K562 (cell line): ENCODE measurements around the gene SYS1. TPM values are rescaled to one million over a fixed set of nuclear protein-coding genes. Genes with fewer than 3 reads are reported as not detected.

Experiments
- ATAC-seq: fragments of 200-7000 bp; cut with Tn5 transposase; 3 replicates; pipeline ENCODE4 v1.9.1; 2020; ENCODE audit warnings: moderate library complexity
- BruUV-seq: library from RNA; stranded (reverse); fragments of 400-500 nt; replicated peaks from 2 replicates; lab custom pipeline; 2021; lab: Mats Ljungman, UMichigan
- CTCF ChIA-PET: fragments of 300-600 bp; formaldehyde crosslinking; extraction: SDS; loops from one replicate; lab custom pipeline; 2021; ENCODE audit warnings: low intra/inter-chr PET ratio; lab: Yijun Ruan, JAX
- POLR2A ChIA-PET: fragments of 300-600, 350-650 bp; sonication (Branson Sonifier 250); formaldehyde crosslinking; extraction: SDS; loops from one replicate; lab custom pipeline; 2021; ENCODE audit warnings: antibody characterized with exemption, inconsistent platforms; lab: Yijun Ruan, JAX
- DNase-seq, 4 experiments: peaks; one replicate each; pipeline versions ENCODE4 v3.0.0 to v3.0.0-alpha.2; 2011 to 2018; ENCODE audit warnings: low spot score in 3 of 4, mixed read lengths in 3 of 4; ENCODE audit errors: extremely low read depth in 1 of 4
- FAIRE-seq: peaks from 2 replicates; lab custom pipeline; 2011; peaks lifted over from hg19 to GRCh38; lab: Jason Lieb, UNC
- H2AFZ ChIP-seq: 2 replicates; pipeline ENCODE4 v1.6.0; 2011; ENCODE audit warnings: low read depth, low read length, control low read depth, inconsistent platforms
- H3K27ac ChIP-seq: fragments of 200-600 bp; 3 replicates; pipeline ENCODE4 v1.8.0; 2011; ENCODE audit warnings: low read depth, mild to moderate bottlenecking, control low read depth, inconsistent platforms, low read length, moderate library complexity, mixed read lengths; ENCODE audit errors: extremely low read depth
- H3K27me3 ChIP-seq, 2 experiments: fragments of 300-600 bp in 1 of 2; 2 replicates in 1 of 2; 3 replicates in 1 of 2; pipeline versions ENCODE4 v1.6.0 to v1.8.0; 2011; ENCODE audit warnings: inconsistent platforms in 2 of 2, low read length in 2 of 2, mild to moderate bottlenecking in 1 of 2, mixed read lengths in 1 of 2, moderate library complexity in 1 of 2; ENCODE audit not compliant: control insufficient read depth in 2 of 2, insufficient read depth in 2 of 2
- H3K36me3 ChIP-seq: fragments of 300-600 bp; 3 replicates; pipeline ENCODE4 v1.8.0; 2011; ENCODE audit warnings: mild to moderate bottlenecking, low read length, inconsistent platforms; ENCODE audit not compliant: control insufficient read depth, insufficient read depth
- H3K4me1 ChIP-seq, 2 experiments: fragments of 200-600 bp in 1 of 2; replicated peaks in 1 of 2; 2 replicates in 1 of 2; 3 replicates in 1 of 2; pipeline versions ENCODE4 v1.5.1 to v1.8.0; 2011; ENCODE audit warnings: inconsistent platforms in 2 of 2, low read length in 2 of 2, mild to moderate bottlenecking in 1 of 2, mixed read lengths in 1 of 2, moderate library complexity in 1 of 2; ENCODE audit not compliant: control insufficient read depth in 2 of 2, insufficient read depth in 2 of 2
- H3K4me2 ChIP-seq: 2 replicates; pipeline ENCODE4 v1.6.1; 2011; ENCODE audit warnings: low read length, control low read depth, inconsistent platforms, mixed read lengths; ENCODE audit not compliant: insufficient read depth
- H3K4me3 ChIP-seq: fragments of 200-600 bp; sonication (generic), shearing (Covaris generic); 2 replicates; pipeline ENCODE4 v1.5.1; 2016; ENCODE audit warnings: control low read depth, inconsistent platforms
- H3K79me2 ChIP-seq: fragments of 200-600 bp; 3 replicates; pipeline ENCODE4 v1.8.0; 2011; ENCODE audit warnings: low read length, inconsistent platforms; ENCODE audit not compliant: control insufficient read depth, insufficient read depth
- H3K9ac ChIP-seq, 2 experiments: 2 replicates each; pipeline versions ENCODE4 v1.6.0 to v1.6.1; 2011; ENCODE audit warnings: low read depth in 2 of 2, low read length in 2 of 2, control low read depth in 1 of 2, inconsistent platforms in 1 of 2, mild to moderate bottlenecking in 1 of 2, mixed read lengths in 1 of 2; ENCODE audit not compliant: insufficient read depth in 1 of 2
- H3K9me1 ChIP-seq: one replicate; pipeline ENCODE4 v1.6.0; 2011; ENCODE audit warnings: inconsistent platforms, mild to moderate bottlenecking, low read length, moderate library complexity; ENCODE audit not compliant: control insufficient read depth, insufficient read depth
- H3K9me3 ChIP-seq: replicated peaks from 2 replicates; pipeline ENCODE4 v1.5.1; 2011; ENCODE audit warnings: low read depth, low read length, inconsistent platforms; ENCODE audit not compliant: control insufficient read depth, insufficient read depth
- H4K20me1 ChIP-seq: replicated peaks from 2 replicates; pipeline ENCODE4 v1.6.1; 2011; ENCODE audit warnings: low read length, inconsistent platforms, mixed read lengths; ENCODE audit not compliant: control insufficient read depth, insufficient read depth
- ARID1B ChIP-seq: fragments of 450-650 bp; IDR thresholded peaks from 2 replicates; pipeline ENCODE4 v1.6.1; 2016; ENCODE audit warnings: antibody characterized with exemption, mild to moderate bottlenecking, inconsistent platforms
- EP400 ChIP-seq: fragments of 450-650 bp; IDR thresholded peaks from 2 replicates; pipeline ENCODE4 v1.6.1; 2017; ENCODE audit warnings: antibody characterized with exemption, mild to moderate bottlenecking, moderate library complexity
- ERF ChIP-seq: fragments of 450-650 bp; formaldehyde crosslinking; IDR thresholded peaks from 2 replicates; pipeline ENCODE4 v1.4.0; 2020; ENCODE audit warnings: mild to moderate bottlenecking, mixed read lengths
- HDAC6 ChIP-seq: IDR thresholded peaks from 2 replicates; pipeline ENCODE4 v1.6.1; 2012; ENCODE audit warnings: low read depth, mild to moderate bottlenecking, control low read depth, inconsistent platforms, low read length, moderate library complexity
- MLX ChIP-seq, 2 experiments: fragments of 450-650 bp in 1 of 2; sonication (generic) in 1 of 2; formaldehyde crosslinking; conservative IDR thresholded peaks; 2 replicates each; pipeline versions ENCODE4 v1.4.0 to v1.8.1; 2020 to 2022; ENCODE audit warnings: mild to moderate bottlenecking in 1 of 2, missing genetic modification reagents in 1 of 2
- NCOA6 ChIP-seq: fragments of 450-650 bp; IDR thresholded peaks from 2 replicates; pipeline ENCODE4 v1.6.1; 2017; ENCODE audit warnings: mild to moderate bottlenecking
- RBM34 ChIP-seq: fragments of 200-400 bp; formaldehyde crosslinking; IDR thresholded peaks from 2 replicates; pipeline ENCODE4 v1.6.1; 2018; ENCODE audit warnings: low read length, borderline replicate concordance; ENCODE audit not compliant: insufficient read depth
- SAFB ChIP-seq: fragments of 200-400 bp; formaldehyde crosslinking; IDR thresholded peaks from 2 replicates; pipeline ENCODE4 v1.6.1; 2017; ENCODE audit warnings: low read depth, low read length, borderline replicate concordance
- SMAD1 ChIP-seq: fragments of 150-350 bp; IDR thresholded peaks from 2 replicates; pipeline ENCODE4 v1.6.1; 2014; ENCODE audit warnings: low read length, low read depth; ENCODE audit not compliant: partially characterized antibody
- SP2 ChIP-seq: IDR thresholded peaks from 2 replicates; pipeline ENCODE4 v1.6.1; 2011; ENCODE audit warnings: mild to moderate bottlenecking, low read depth, low read length, moderate library complexity; ENCODE audit not compliant: poor library complexity, severe bottlenecking; ENCODE audit errors: extremely low read depth
- TAF7 ChIP-seq: fragments of 450-650 bp; IDR thresholded peaks from 2 replicates; pipeline ENCODE4 v1.6.1; 2016; ENCODE audit warnings: missing genetic modification characterization, missing compliant biosample characterization
- TRIM25 ChIP-seq: fragments of 450-650 bp; IDR thresholded peaks from 2 replicates; pipeline ENCODE4 v1.7.0; 2016; ENCODE audit warnings: borderline replicate concordance
- ZC3H4 ChIP-seq: sonication (generic); formaldehyde crosslinking; IDR thresholded peaks from 2 replicates; pipeline ENCODE4 v1.9.0; 2021; ENCODE audit warnings: missing genetic modification reagents, borderline replicate concordance
- WGBS: fragments of 100-300 bp; shearing (Covaris generic); methylation state at CpG from one replicate; pipeline ENCODE4 v1.1.6; 2016; ENCODE audit warnings: low coverage, mixed read lengths; ENCODE audit not compliant: insufficient coverage; ENCODE audit errors: missing lambda C conversion rate; 5-methylcytosine and 5-hydroxymethylcytosine counted together
- in situ Hi-C: fragments of 300-500 bp; cut with MboI; formaldehyde crosslinking; loops from 4 replicates; pipeline ENCODE4 v1.15.0; 2018; ENCODE audit warnings: inconsistent platforms, mixed read lengths
- intact Hi-C: fragments of 100-400 bp; cut with micrococcal nuclease; formaldehyde crosslinking; loops from 2 replicates; pipeline ENCODE4 v1.14.2; 2022
- polyA plus RNA-seq, 8 experiments: library from polyadenylated mRNA; depleted of rRNA in 4 of 8; stranded (reverse) in 5 of 8; unstranded in 3 of 8; fragments of >200 nt; fragmentation: Nextera tagmentation in 2 of 8; fragmentation: Illumina TruSeq in 1 of 8; extraction: Ambion mirVana in 2 of 8; extraction: Trizol in 1 of 8; gene quantifications; 2 replicates each; pipeline versions ENCODE4 v1.2.1 to v1.2.3, GENCODE V29; 2011 to 2014; ENCODE audit warnings: inconsistent platforms in 1 of 8, missing spikeins in 1 of 8
- total RNA-seq, 7 experiments: library from RNA; depleted of rRNA in 6 of 7; stranded (reverse); fragments of >200 nt in 6 of 7; fragmentation: Illumina TruSeq in 2 of 7; extraction: Trizol in 2 of 7; gene quantifications; 2 replicates each; pipeline versions ENCODE4 v1.2.1 to v1.2.3, GENCODE V29; 2011 to 2021; ENCODE audit warnings: low replicate concordance in 1 of 7
- TF ChIP-seq, protein P1 (sequence below), 3 experiments: fragments of 200-800 bp in 1 of 3; sonication (Bioruptor generic) in 1 of 3; sonication (generic) in 1 of 3; formaldehyde crosslinking in 1 of 3; IDR thresholded peaks; 2 replicates each; pipeline versions ENCODE4 v1.6.1 to v1.8.0; 2016 to 2022; ENCODE audit warnings: mild to moderate bottlenecking in 2 of 3, missing compliant biosample characterization in 2 of 3, missing genetic modification characterization in 2 of 3, missing genetic modification reagents in 1 of 3

Gene SYS1
- total and polyA plus RNA-seq, 9 of the 15 experiments (the other 6 are each of a cell fraction or from before 2014, with no cell fraction given): 11.1 to 25.2 (median 17.5) TPM

GRCh38 chr20:45313943-45314342 lies 49.0 kb upstream of the SYS1 start:
- FAIRE-seq: no peak
- no TSS peak for BruUV-seq
- no peaks in the 10 kb centered on the region for H3K36me3 ChIP-seq
- ATAC-seq: no peak
- peaks cover 5% of the 10 kb centered on the region for H4K20me1 ChIP-seq
- TF ChIP-seq ERF (CRISPR knock-in tag) (no peak), SAFB (no peak), SMAD1 (no peak), TAF7 (tag) (no peak), EP400 (no peak), RBM34 (no peak), NCOA6 (no peak), ARID1B (no peak), SP2 (no peak), HDAC6 (no peak), MLX (CRISPR knock-in tag; conservative IDR thresholded peaks at IDR 0.05) (no peak), ZC3H4 (no peak), TRIM25 (no peak)
- TF ChIP-seq, protein P1, sequence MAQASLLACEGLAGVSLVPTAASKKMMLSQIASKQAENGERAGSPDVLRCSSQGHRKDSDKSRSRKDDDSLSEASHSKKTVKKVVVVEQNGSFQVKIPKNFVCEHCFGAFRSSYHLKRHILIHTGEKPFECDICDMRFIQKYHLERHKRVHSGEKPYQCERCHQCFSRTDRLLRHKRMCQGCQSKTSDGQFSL (CRISPR knock-in tag; IDR thresholded peaks at IDR 0.05): no peak
- TF ChIP-seq, protein P1 (tag; IDR thresholded peaks at IDR 0.05): no peak
- ChIA-PET POLR2A (no interaction called here), CTCF (no interaction called here)
- no peak for DNase-seq
- H3K27ac ChIP-seq: no peak overlapping the region
- H3K4me3 ChIP-seq: no peak overlapping the region
- H3K9ac ChIP-seq: no peak overlapping the region
- peaks cover 13 to 53% of the 10 kb centered on the region in 2 experiments; a peak in 4 of 5 replicates for H3K27me3 ChIP-seq
- H3K9me1 ChIP-seq: peaks cover 3% of the 10 kb centered on the region
- H3K79me2 ChIP-seq: no peaks in the 10 kb centered on the region
- intact Hi-C loops (loop anchor here (10.0 kb wide), 1 partner anchor 231 kb away; the partner anchor contains the start of gene EPPIN), in situ Hi-C loops (no loop called here)
- no peak overlapping the region for H3K4me2 ChIP-seq
- H2AFZ ChIP-seq: no peak overlapping the region
- no peaks in the 10 kb centered on the region for H3K9me3 ChIP-seq
- H3K4me1 ChIP-seq: peaks cover 0 to 22% of the 10 kb centered on the region in 2 experiments; a peak in 2 of 5 replicates
- 0% methylated on average over 8 of the region's 11 CpGs for WGBS
